ENCODE measurements around the gene GJA10. TPM values are rescaled to one million over a fixed set of nuclear protein-coding genes. Genes with fewer than 3 reads are reported as not detected.
"Not testable (repeated sequence)": the region's sequence is repeated elsewhere in the genome, so short reads cannot be mapped to it uniquely, and the experiment has no call there.

The GJA10 gene
- polyA plus RNA-seq, 4 donors = not detected

DNA sequence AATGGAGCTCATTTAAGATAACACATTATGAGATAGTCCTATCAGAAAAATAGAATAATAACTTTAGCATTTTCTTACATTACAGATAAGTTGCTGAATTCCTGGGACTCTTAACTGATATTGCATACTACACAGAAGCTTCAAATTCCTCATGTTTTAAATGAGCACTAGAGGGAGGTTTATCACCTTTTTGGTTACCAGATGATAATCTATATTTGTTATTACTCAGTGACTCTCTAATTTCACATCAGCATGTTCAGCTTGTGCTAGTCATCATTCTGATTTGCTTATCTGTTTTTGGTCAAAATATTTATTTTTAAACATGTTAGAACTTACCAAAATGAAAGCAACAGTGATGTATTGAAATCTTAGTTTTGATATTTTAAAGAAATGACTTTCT is 20.5 kb upstream of the GJA10 start:
- FAIRE-seq = no peak
- Histone ChIP-seq H3K36me3 (ENCODE audit: control insufficient read depth in 3 of 3, insufficient read depth in 2 of 3, low read depth in 1 of 3, low read length in 3 of 3) (peaks cover 4 to 17% (median 7%) of the 10 kb centered on the region in 3 donors), H3K27ac (ENCODE audit: low read depth in 1 of 3, low read length in 2 of 3) (no peak overlapping the region), H3K4me3 (ENCODE audit: low read depth in 1 of 3, low read length in 3 of 3) (no peak overlapping the region), H3K9me3 (ENCODE audit: control insufficient read depth in 2 of 2, insufficient read depth in 1 of 2, low read depth in 1 of 2, low read length in 1 of 2) (no peaks in the 10 kb centered on the region), H3K27me3 (ENCODE audit: control insufficient read depth in 3 of 3, insufficient read depth in 3 of 3, low read length in 3 of 3) (no peaks in the 10 kb centered on the region), H3K4me1 (ENCODE audit: control insufficient read depth in 3 of 3, insufficient read depth in 2 of 3, low read depth in 1 of 3, low read length in 2 of 3) (no peaks in the 10 kb centered on the region)
- no peak for DNase-seq

DNA sequence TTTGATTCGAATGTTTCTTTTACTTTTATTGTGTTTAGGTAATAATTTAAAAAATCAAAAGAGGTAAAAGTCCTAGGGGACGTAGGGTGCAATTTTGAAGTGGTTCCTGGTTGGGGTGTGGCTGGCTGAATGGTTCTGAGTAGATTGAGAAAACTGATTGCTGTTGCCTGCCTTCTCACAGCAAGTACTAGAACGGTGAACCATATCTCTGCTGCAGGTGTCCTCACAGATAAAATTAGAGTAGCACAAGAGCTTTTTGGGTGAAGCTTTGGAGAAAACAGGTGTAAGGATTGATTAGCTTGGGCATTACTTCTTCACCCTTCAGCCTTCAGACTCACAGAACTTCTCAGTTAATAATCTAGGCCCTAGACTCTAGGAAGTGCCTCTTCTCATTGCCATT is 19.8 kb upstream of the GJA10 start:
- Histone ChIP-seq H3K27me3 (ENCODE audit: control insufficient read depth in 3 of 3, insufficient read depth in 3 of 3, low read length in 3 of 3) (no peaks in the 10 kb centered on the region), H3K4me1 (ENCODE audit: control insufficient read depth in 3 of 3, insufficient read depth in 2 of 3, low read depth in 1 of 3, low read length in 2 of 3) (no peaks in the 10 kb centered on the region), H3K9me3 (ENCODE audit: control insufficient read depth in 2 of 2, insufficient read depth in 1 of 2, low read depth in 1 of 2, low read length in 1 of 2) (no peaks in the 10 kb centered on the region), H3K4me3 (ENCODE audit: low read depth in 1 of 3, low read length in 3 of 3) (no peak overlapping the region), H3K27ac (ENCODE audit: low read depth in 1 of 3, low read length in 2 of 3) (no peak overlapping the region), H3K36me3 (ENCODE audit: control insufficient read depth in 3 of 3, insufficient read depth in 2 of 3, low read depth in 1 of 3, low read length in 3 of 3) (peaks cover 4 to 17% (median 7%) of the 10 kb centered on the region in 3 donors)
- DNase-seq (peak in 1 of 2 donors; percentile 8), FAIRE-seq (no peak)
- WGBS, 3 donors = 20 to 67% (median 55%) methylated on average over 3 of the region's 3 CpGs

DNA sequence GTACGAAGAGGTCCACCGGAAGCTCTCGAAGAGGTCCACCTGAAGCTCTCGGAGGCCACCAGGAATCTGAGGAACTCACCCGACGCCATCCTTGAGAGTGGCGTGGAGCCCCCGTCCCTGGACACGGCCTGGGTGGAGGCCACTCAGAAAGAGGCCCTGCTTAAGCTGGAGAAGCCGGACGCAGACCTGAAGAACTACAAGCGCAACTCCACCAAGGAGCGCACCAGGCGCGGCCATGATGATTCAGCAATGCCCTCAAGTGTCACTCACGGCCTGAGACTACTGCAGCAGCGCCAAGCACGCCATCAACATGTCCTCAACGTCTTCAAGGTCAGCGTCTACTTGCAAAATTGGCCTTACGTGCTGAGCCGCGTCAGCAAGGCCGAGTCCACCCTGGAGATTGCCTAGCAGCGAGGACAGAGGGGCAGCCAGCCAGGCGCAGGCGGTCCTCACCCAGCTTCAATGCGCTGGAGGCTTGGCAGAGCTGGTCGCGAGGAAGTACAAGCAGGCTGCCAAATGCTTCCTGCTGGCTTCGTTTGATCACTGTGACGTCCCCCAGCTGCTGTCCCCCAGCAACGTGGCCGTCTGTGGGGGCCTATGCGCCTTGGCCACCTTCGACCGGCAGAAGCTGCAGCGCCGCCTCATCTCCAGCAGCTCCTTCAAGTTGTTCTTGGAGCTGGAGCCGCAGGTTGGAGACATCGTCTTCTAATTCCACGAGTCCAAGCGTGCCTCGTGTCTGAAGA is 7.7 kb upstream of the GJA10 start:
- H3K4me3 ChIP-seq (ENCODE audit: low read depth in 1 of 3, low read length in 3 of 3) = no peak overlapping the region
- H3K27me3 ChIP-seq (ENCODE audit: control insufficient read depth in 3 of 3, insufficient read depth in 3 of 3, low read length in 3 of 3) = peaks cover 0 to 25% (median 5%) of the 10 kb centered on the region in 3 donors
- DNase-seq (no peak), FAIRE-seq (no peak)
- H3K4me1 ChIP-seq (ENCODE audit: control insufficient read depth in 3 of 3, insufficient read depth in 2 of 3, low read depth in 1 of 3, low read length in 2 of 3) = no peaks in the 10 kb centered on the region
- no peak overlapping the region for H3K27ac ChIP-seq (ENCODE audit: low read depth in 1 of 3, low read length in 2 of 3)
- WGBS, 3 donors = 89 to 93% (median 92%) methylated on average over 44 of the region's 44 CpGs
- H3K36me3 ChIP-seq (ENCODE audit: control insufficient read depth in 3 of 3, insufficient read depth in 2 of 3, low read depth in 1 of 3, low read length in 3 of 3) = no peaks in the 10 kb centered on the region
- H3K9me3 ChIP-seq (ENCODE audit: control insufficient read depth in 2 of 2, insufficient read depth in 1 of 2, low read depth in 1 of 2, low read length in 1 of 2) = no peaks in the 10 kb centered on the region

DNA sequence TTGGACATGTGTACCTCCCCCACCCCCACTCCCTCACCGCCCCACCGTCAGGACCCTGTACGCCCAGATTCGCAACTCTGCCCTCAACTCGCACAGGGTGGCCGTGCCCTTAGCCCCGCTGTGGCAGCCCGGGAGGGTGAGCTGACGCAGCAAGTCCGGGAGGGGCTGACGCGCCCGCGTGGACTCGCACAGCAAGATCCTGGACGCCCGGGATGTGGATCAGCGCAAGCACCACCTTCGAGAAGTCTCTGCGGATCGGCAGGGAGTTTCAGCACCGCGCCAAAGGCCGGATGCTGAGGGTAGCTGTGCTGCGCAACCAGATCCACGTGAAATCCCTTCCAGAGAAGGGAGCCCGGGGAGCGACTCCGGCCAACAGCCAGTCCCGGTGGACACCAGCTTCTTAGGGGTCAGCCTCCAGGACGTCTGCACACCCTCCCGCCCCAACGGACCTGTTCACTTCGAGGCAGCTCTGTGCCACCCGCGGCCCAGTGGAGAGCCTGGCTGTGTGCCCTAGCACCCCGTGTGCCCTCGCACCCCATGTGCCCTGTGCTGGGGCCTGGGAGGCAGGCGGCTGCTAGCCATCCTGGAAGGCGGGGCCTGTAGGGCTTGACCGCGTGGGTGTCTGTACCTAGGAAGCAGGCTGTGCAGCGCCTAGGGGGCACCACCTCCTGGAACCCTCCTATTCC is 6.7 kb upstream of the GJA10 start:
- Histone ChIP-seq H3K4me1 (ENCODE audit: control insufficient read depth in 3 of 3, insufficient read depth in 2 of 3, low read depth in 1 of 3, low read length in 2 of 3) (no peaks in the 10 kb centered on the region), H3K27me3 (ENCODE audit: control insufficient read depth in 3 of 3, insufficient read depth in 3 of 3, low read length in 3 of 3) (peaks cover 0 to 29% (median 5%) of the 10 kb centered on the region in 3 donors), H3K9me3 (ENCODE audit: control insufficient read depth in 2 of 2, insufficient read depth in 1 of 2, low read depth in 1 of 2, low read length in 1 of 2) (no peaks in the 10 kb centered on the region), H3K36me3 (ENCODE audit: control insufficient read depth in 3 of 3, insufficient read depth in 2 of 3, low read depth in 1 of 3, low read length in 3 of 3) (no peaks in the 10 kb centered on the region), H3K4me3 (ENCODE audit: low read depth in 1 of 3, low read length in 3 of 3) (no peak overlapping the region), H3K27ac (ENCODE audit: low read depth in 1 of 3, low read length in 2 of 3) (no peak overlapping the region)
- no peak for FAIRE-seq
- 25 to 47% (median 42%) methylated on average over 38 to 43 of the region's 43 CpGs for WGBS, 3 donors
- no peak for DNase-seq

DNA sequence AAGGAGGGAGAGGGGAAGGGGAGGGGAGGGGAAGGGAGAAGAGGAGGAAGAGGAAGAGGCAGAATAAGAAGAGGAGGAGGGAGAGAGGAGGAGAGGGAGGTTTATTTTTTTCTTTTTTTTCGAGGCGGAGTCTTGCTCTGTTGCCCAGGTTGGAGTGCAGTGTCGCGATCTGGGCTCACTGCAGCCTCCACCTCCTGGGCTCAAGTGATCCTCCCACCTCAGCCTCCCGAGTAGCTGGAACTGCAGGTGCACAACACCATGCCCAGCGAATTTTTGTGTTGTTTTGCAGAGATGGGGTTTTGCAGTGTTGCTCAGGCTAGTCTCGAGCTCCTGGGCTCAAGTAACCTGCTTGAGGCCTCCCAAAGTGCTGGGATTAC is 6.1 kb upstream of the GJA10 start:
- H3K27ac ChIP-seq (ENCODE audit: low read depth in 1 of 3, low read length in 2 of 3) = no peak overlapping the region
- H3K4me3 ChIP-seq (ENCODE audit: low read depth in 1 of 3, low read length in 3 of 3) = no peak overlapping the region
- H3K27me3 ChIP-seq (ENCODE audit: control insufficient read depth in 3 of 3, insufficient read depth in 3 of 3, low read length in 3 of 3) = peaks cover 0 to 29% (median 5%) of the 10 kb centered on the region in 3 donors
- no peaks in the 10 kb centered on the region for H3K9me3 ChIP-seq (ENCODE audit: control insufficient read depth in 2 of 2, insufficient read depth in 1 of 2, low read depth in 1 of 2, low read length in 1 of 2)
- DNase-seq (no peak), FAIRE-seq (no peak)
- 87 to 92% (median 91%) methylated on average over 5 to 7 of the region's 7 CpGs for WGBS, 3 donors
- no peaks in the 10 kb centered on the region for H3K4me1 ChIP-seq (ENCODE audit: control insufficient read depth in 3 of 3, insufficient read depth in 2 of 3, low read depth in 1 of 3, low read length in 2 of 3)
- H3K36me3 ChIP-seq (ENCODE audit: control insufficient read depth in 3 of 3, insufficient read depth in 2 of 3, low read depth in 1 of 3, low read length in 3 of 3) = no peaks in the 10 kb centered on the region

DNA sequence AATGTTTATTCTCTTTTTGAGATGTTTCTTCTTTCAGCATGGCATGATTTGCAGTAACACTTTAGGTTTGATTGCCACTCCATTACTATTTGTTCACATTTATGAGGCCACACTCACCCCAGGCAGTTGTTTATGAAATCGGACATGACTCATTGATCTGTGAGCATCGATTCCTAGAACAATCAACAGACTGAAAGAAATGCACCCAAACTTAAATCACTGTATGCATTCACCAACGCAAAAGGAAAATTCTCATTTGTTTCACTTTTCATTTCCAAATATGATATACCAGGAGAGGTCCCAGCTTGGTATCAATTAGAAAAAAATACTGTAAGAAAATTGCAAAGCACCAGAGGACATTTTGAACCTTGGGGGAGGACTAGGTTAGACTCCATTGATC is 5.4 kb upstream of the GJA10 start:
- H3K27ac ChIP-seq (ENCODE audit: low read depth in 1 of 3, low read length in 2 of 3) = no peak overlapping the region
- DNase-seq = no peak
- H3K4me1 ChIP-seq (ENCODE audit: control insufficient read depth in 3 of 3, insufficient read depth in 2 of 3, low read depth in 1 of 3, low read length in 2 of 3) = no peaks in the 10 kb centered on the region
- H3K36me3 ChIP-seq (ENCODE audit: control insufficient read depth in 3 of 3, insufficient read depth in 2 of 3, low read depth in 1 of 3, low read length in 3 of 3) = no peaks in the 10 kb centered on the region
- peaks cover 0 to 29% (median 5%) of the 10 kb centered on the region in 3 donors for H3K27me3 ChIP-seq (ENCODE audit: control insufficient read depth in 3 of 3, insufficient read depth in 3 of 3, low read length in 3 of 3)
- WGBS, 3 donors = 44 to 74% (median 50%) methylated on average over 3 of the region's 3 CpGs
- FAIRE-seq = no peak
- H3K9me3 ChIP-seq (ENCODE audit: control insufficient read depth in 2 of 2, insufficient read depth in 1 of 2, low read depth in 1 of 2, low read length in 1 of 2) = no peaks in the 10 kb centered on the region
- no peak overlapping the region for H3K4me3 ChIP-seq (ENCODE audit: low read depth in 1 of 3, low read length in 3 of 3)

DNA sequence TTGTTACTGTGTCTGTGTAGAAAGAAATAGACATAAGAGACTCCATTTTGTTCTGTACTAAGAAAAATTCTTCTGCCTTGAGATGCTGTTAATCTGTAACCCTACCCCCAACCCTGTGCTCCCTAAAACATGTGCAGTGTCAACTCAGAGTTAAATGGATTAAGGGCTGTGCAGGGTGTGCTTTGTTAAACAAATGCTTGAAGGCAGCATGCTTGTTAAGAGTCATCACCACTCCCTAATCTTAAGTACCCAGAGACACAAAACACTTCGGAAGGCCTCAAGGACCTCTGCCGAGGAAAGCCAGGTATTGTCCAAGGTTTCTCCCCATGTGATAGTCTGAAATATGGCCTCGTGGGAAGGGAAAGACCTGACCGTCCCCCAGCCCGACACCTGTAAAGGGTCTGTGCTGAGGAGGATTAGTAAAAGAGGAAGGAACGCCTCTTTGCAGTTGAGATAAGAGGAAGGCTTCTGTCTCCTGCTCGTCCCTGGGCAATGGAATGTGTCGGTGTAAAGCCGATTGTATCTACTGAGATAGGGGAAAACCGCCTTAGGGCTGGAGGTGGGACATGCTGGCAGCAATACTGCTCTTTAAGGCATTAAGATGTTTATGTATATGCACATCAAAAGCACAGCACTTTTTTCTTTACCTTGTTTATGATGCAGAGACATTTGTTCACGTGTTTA is 3.3 kb upstream of the GJA10 start:
- not testable (repeated sequence) for H3K36me3 ChIP-seq (ENCODE audit: control insufficient read depth in 3 of 3, insufficient read depth in 2 of 3, low read depth in 1 of 3, low read length in 3 of 3); H3K9me3 ChIP-seq (ENCODE audit: control insufficient read depth in 2 of 2, insufficient read depth in 1 of 2, low read depth in 1 of 2, low read length in 1 of 2); FAIRE-seq; DNase-seq; H3K4me3 ChIP-seq (ENCODE audit: low read depth in 1 of 3, low read length in 3 of 3); H3K4me1 ChIP-seq (ENCODE audit: control insufficient read depth in 3 of 3, insufficient read depth in 2 of 3, low read depth in 1 of 3, low read length in 2 of 3); H3K27ac ChIP-seq (ENCODE audit: low read depth in 1 of 3, low read length in 2 of 3)
- 10 to 17% (median 14%) methylated on average over 7 to 11 of the region's 11 CpGs for WGBS, 3 donors
- H3K27me3 ChIP-seq (ENCODE audit: control insufficient read depth in 3 of 3, insufficient read depth in 3 of 3, low read length in 3 of 3) = peaks cover 0 to 29% (median 7%) of the 10 kb centered on the region in 3 donors

DNA sequence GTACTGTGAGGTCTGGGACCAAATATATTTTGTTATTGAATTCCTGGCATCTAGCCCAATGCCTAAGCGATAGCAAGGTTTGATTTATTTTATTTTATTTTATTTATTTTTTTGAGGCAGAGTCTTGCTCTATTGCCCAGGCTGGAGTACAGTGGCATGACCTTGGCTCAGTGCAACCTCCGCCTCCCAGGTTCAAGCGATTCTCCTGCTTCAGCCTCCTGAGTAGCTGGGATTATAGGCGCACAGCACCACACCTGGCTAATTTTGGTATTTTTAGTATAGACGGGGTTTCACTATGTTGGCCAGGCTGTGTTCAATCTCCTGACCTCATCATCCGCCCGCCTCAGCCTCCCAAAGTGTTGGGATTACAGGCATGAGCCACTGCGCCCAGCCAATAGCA is 1.7 kb upstream of the GJA10 start:
- FAIRE-seq; H3K4me1 ChIP-seq (ENCODE audit: control insufficient read depth in 3 of 3, insufficient read depth in 2 of 3, low read depth in 1 of 3, low read length in 2 of 3); DNase-seq; H3K9me3 ChIP-seq (ENCODE audit: control insufficient read depth in 2 of 2, insufficient read depth in 1 of 2, low read depth in 1 of 2, low read length in 1 of 2); H3K4me3 ChIP-seq (ENCODE audit: low read depth in 1 of 3, low read length in 3 of 3); H3K36me3 ChIP-seq (ENCODE audit: control insufficient read depth in 3 of 3, insufficient read depth in 2 of 3, low read depth in 1 of 3, low read length in 3 of 3); H3K27ac ChIP-seq (ENCODE audit: low read depth in 1 of 3, low read length in 2 of 3): not testable (repeated sequence)
- peaks cover 0 to 21% (median 4%) of the 10 kb centered on the region in 3 donors for H3K27me3 ChIP-seq (ENCODE audit: control insufficient read depth in 3 of 3, insufficient read depth in 3 of 3, low read length in 3 of 3)
- 75 to 90% (median 77%) methylated on average over 8 of the region's 8 CpGs for WGBS, 3 donors

Data from small intestine (tissue), 7 donors.